ENCODE measurements around the gene RDH13.

DNA sequence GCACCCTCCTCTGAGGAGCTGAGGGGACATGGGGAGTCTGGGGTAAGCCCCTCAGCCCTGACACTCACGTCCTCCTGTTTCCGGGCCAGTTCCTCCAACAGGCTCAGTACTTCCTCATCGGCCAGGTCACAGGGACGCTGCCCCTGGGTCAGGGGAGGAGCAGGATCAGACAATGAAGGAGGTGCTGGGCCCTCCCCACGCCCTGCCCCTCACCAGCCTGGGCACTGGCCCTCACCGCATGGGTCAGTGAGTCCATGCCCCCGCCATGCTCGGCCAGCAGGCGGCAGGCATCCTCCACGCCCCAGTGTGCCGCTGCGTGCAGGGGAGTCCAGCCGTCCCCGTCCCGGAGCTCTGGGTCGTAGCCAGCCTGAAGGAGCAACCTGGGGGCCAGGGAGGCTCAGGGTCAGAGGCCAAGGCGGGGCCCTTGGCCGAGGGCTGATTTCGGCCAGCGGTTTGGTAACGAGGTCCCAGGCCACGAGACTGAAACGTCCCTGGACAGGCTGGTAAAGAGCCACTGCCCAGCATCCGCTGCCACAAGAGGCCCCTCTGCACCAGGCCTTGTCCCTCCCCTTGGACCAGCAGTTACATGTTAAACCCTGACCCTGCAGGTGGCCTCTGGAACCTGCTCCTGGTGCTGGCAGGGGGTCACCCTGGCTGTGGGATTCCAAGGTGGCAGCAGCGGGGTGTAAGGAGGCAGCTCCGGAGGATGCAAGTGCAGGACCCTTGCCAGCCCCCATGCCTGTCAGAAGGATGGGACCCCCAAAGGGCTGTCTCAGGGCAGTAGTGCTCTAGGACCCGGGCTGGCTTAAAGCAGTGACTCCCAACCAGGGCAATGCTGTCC is 36.0 kb upstream of the RDH13 start:
- TF ChIP-seq ZNF274 (IDR thresholded peaks at IDR 0.05; ENCODE audit: low read depth, low read length) = no peak
- TF ChIP-seq POLR2AphosphoS5 (IDR thresholded peaks at IDR 0.05; ENCODE audit: low read depth, low read length) = no peak
- TF ChIP-seq, protein P1, sequence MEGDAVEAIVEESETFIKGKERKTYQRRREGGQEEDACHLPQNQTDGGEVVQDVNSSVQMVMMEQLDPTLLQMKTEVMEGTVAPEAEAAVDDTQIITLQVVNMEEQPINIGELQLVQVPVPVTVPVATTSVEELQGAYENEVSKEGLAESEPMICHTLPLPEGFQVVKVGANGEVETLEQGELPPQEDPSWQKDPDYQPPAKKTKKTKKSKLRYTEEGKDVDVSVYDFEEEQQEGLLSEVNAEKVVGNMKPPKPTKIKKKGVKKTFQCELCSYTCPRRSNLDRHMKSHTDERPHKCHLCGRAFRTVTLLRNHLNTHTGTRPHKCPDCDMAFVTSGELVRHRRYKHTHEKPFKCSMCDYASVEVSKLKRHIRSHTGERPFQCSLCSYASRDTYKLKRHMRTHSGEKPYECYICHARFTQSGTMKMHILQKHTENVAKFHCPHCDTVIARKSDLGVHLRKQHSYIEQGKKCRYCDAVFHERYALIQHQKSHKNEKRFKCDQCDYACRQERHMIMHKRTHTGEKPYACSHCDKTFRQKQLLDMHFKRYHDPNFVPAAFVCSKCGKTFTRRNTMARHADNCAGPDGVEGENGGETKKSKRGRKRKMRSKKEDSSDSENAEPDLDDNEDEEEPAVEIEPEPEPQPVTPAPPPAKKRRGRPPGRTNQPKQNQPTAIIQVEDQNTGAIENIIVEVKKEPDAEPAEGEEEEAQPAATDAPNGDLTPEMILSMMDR (IDR thresholded peaks at IDR 0.05 in 2 of 3, conservative IDR thresholded peaks at IDR 0.05 in 1 of 3; ENCODE audit: borderline replicate concordance in 1 of 3, insufficient read depth in 1 of 3, low read depth in 2 of 3, low read length in 2 of 3) = 0 out of 6 replicates have a peak, but pooled peaks of 2 of the 3 experiments have one; percentile 15 to 21
- TF ChIP-seq POLR2A (IDR thresholded peaks at IDR 0.05; ENCODE audit: borderline replicate concordance, extremely low read depth, insufficient read depth, insufficient read length) = no peak
- TF ChIP-seq EZH2phosphoT487 (IDR thresholded peaks at IDR 0.05; ENCODE audit: borderline replicate concordance) = no peak
- TF ChIP-seq RAD21 (IDR thresholded peaks at IDR 0.05; ENCODE audit: low read depth) = no peak
- no peak for TF ChIP-seq EZH2 (IDR thresholded peaks at IDR 0.05)
- no peak for TF ChIP-seq JUND (IDR thresholded peaks at IDR 0.05)
- no peak for TF ChIP-seq SIN3A (IDR thresholded peaks at IDR 0.05; ENCODE audit: low read depth)
- TF ChIP-seq, protein P2, sequence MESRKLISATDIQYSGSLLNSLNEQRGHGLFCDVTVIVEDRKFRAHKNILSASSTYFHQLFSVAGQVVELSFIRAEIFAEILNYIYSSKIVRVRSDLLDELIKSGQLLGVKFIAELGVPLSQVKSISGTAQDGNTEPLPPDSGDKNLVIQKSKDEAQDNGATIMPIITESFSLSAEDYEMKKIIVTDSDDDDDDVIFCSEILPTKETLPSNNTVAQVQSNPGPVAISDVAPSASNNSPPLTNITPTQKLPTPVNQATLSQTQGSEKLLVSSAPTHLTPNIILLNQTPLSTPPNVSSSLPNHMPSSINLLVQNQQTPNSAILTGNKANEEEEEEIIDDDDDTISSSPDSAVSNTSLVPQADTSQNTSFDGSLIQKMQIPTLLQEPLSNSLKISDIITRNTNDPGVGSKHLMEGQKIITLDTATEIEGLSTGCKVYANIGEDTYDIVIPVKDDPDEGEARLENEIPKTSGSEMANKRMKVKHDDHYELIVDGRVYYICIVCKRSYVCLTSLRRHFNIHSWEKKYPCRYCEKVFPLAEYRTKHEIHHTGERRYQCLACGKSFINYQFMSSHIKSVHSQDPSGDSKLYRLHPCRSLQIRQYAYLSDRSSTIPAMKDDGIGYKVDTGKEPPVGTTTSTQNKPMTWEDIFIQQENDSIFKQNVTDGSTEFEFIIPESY (IDR thresholded peaks at IDR 0.05; ENCODE audit: extremely low read depth, insufficient replicate concordance, low read length) = no peak
- TF ChIP-seq MAX (IDR thresholded peaks at IDR 0.05) = no peak
- no peak for TF ChIP-seq CEBPB (IDR thresholded peaks at IDR 0.05; ENCODE audit: low read depth)
- TF ChIP-seq REST (IDR thresholded peaks at IDR 0.05; ENCODE audit: low read depth) = no peak

Measured in HCT116 (cell line).